SHP77 treated with DMSO at 0.1 percent for 48 hours (cell line): ENCODE data around the gene PPP2R3C.
"Not testable (repeated sequence)": the region's sequence is repeated elsewhere in the genome, so short reads cannot be mapped to it uniquely, and the experiment has no call there.

Experiments
- DNase-seq: peaks from one replicate; lab custom pipeline; 2025; lab: John Stamatoyannopoulos, UW

Gene PPP2R3C

DNA sequence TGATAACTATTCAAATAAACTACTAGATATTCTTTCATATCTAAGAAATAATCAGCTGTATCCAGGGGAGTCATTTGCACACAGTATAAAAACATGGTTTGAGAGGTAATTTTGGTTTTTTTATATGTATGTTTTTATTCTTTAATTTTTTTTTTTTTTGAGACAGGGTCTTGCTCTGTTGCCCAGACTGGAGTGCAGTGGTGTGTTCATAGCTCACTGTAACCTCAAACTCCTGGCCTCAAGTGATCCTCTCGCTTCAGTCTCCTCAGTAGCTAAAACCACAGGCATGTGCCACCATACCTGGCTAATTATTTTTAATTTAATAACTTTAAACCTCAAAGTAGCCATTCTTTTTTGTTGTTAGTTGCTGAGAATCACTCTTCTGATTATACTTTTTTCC, 2.3 kb upstream of the PPP2R3C start:
- no peak for DNase-seq

DNA sequence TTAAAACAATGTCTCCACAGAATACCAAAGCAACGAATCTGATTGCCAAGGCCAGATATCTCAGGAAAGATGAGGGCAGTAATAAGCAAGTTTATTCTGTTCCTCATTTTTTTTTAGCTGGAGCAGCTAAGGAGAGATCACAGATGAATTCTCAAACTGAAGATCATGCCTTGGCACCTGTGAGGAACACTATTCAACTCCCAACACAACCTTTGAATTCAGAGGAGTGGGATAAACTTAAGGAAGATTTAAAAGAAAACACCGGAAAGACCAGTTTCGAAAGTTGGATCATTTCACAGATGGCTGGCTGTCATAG, 1.6 kb upstream of the PPP2R3C start:
- DNase-seq: no peak

DNA sequence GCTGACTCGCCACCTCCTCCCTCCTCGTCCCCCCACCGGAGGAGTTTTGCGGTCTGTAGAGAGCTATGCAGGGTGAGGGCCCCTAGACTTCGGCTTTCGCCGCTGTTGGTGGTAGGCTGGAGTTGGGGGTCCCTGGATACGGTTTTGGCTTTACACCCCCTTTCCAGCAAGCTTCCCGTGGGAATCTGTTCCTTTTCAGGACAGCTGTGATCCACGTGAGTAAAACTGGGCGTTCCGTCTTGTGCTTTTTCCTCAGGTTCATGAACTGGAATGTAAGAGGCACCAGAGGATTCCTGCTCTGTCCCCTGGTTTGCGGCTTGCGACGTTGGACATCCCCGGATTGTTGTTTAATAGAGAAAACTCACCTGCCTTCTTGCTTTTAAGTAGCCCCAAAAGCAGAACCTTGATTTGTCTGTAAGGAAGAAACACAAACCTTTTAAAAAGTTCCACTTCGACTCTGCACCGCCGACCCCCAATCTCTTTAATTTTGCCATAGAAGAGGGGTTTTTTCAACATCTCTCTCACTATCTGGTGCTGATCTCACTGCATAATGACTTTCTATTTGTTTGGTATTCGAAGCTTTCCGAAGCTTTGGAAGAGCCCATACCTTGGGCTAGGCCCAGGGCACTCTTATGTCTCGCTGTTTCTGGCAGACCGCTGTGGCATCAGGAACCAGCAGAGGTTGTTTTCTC, 1.1 kb upstream of the PPP2R3C start:
- peak; percentile 7 for DNase-seq

DNA sequence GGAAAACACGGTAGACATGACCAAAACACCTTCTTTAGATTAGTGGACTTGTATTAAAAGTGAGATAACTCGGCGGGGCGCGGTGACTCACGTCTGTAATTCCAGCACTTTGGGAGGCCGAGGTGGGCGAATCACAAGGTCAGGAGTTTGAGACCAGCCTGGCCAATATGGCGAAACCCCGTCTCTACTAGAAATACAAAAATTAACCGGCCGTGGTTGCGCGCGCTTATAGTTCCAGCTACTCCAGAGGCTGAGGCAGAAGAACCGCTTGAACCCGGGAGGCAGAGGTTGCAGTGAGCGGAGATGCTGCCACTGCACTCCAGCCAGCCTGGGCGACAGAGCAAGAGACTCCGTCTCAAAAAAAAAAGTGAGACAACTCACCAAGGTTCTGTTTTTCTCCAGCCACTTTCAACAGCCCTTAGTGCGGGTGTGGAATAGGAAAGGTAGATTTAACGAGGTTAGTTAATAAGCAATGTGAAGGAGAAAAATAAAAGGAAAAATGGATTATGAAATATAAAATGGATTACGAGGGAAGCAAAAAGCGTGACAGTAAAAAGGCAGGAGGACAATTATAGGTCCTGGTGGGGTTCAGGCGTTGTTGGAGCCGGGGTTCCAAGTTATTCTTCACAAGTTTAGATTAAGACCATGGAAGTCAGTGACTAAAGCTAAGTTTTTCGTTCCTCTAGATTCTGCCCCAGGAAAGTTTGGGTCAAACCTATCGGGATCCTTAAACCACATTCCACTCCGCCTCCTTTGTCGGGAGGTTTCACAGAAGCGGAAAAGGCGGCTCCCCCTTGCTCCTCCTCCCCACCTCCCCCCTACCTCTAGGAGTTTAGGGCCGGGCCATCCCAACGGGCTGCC, 534 bp downstream of the PPP2R3C start:
- DNase-seq: peak; percentile 35

DNA sequence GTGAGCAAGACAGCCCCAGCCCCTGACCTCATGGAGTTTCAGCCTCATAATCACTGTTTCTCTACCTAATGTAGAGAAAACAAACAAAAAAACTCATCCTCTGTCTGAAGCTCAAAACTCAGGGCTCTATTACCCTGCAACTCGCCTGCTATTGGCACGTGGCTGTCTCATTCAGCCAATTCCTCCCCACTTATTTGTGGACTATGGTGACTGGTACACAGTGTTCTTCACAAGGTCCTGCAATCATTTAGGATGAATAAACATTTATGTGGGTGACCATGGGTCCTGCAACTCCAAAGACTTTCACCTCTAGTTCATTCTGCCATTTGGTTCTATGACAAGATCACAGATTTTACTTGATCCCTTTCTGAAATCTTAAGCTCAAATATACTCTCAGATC, 4.7 kb downstream of the PPP2R3C start:
- no peak for DNase-seq

DNA sequence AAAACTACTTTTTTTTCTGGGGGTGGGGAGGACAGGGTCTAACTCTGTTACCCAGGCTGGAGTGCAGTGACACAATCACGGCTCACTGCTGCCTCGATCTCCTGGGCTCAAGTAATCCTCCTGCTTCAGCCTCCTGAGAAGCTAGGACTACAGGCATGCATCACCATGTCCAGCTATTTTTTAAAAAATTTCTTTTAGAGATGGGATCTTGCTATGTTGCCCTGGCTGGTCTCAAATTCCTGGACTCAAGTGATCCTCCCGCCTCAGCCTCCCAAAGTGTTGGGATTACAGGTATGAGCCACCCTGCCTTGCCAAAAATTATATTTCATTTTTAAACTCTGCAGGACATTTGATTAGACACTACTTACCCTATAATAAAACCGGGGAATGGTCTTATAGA, 5.5 kb downstream of the PPP2R3C start:
- no peak for DNase-seq

DNA sequence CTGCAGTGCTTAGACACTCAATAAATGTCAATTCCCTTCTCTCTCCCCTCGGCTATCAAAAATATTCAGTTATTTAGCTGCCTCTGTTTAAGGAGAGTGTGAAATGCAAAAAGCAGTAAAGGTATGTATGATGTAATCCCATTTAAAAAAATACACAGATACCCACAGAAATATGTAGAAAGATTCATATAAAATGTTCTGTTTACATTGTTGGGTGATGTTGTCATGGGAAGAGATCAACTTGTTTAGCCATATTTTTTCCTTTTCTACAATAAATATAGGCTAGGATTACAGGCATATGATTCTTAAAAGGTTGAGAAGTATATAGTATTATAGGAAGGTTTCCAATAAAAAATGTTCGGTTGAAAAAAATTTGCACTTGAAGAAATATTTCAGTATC, 7.8 kb downstream of the PPP2R3C start:
- no peak for DNase-seq

DNA sequence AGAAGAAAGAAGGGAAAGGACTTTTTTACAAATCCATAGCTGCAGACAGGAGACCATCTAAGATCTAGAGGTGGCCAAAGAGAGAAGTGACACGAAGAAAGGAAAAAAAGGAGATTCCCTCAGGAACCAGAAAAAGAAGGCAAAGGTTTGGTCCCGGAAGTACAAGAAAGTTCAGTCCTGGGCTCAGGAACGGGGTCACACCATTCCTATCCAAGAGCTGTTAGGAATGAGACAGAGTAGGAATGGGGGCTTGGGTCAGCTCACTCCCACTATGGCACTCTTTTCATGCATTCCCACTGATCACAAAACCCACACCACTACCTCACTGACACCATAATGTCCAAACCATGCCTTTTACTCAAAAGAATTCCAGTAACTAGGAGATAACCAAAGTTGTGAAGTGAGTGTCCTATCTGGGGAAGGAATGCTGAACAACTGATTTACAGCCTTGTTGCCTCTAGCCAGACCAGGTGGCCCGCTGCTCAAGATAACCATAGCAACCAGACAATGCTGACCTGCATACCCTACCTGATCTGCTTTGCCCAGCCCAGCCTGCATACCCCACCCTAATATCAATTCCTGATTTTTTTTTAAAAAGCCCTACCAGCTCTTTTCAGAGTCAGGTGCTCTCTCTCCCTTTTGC, 8.4 kb downstream of the PPP2R3C start:
- no peak for DNase-seq

DNA sequence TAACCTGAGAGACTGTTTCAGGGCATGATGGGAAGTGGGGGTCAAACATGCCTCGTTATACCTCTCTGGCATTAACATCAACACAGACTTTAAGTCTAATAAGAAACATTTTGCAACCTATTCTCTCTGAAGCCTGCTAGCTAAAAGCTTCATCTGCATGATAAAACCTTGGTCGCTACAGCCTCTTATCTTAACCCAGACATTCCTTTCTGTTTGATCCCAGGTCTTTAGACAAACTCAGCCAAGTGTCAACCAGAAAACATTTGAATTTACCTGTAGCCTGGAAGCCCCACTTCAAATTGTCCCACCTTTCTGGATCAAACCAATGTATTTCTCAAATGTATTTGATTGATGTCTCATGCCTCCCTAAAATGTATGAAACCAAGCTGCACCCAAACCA, 9.1 kb downstream of the PPP2R3C start:
- DNase-seq: no peak

DNA sequence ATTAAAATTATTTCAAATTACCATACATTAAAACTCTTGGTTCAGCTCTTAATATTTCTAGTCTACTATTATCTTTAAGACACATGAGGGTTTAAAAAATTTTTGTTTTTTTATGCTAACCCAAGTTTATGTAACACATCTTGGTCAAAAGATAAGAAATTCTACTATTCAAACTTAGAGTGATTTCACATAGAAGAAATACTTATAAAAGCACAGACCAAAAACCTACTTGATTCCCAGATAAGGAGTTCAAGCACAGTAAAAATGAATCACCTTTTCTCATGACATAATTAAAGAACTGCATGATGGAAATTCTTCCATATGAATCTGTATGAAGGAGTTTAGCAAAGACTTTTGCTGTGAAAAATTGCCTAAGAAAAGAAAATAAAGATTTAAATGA, 13.9 kb downstream of the PPP2R3C start:
- no peak for DNase-seq

DNA sequence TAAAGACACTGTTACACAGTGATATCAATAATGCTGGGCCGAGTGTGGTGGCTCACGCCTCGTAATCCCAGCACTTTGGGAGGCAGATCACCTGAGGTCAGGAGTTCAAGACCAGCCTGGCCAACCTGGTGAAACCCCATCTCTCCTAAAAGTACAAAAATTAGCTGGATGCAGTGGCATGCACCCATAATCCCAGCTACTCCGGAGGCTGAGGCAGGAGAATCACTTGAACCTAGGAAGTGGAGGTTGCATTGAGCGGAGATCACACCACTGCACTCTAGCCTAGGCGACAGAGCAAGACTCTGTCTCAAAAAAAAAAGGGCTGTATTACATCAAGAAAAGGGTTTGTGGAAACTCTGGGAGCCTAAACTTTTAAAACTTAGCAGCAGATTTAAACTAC, 27.1 kb downstream of the PPP2R3C start:
- not testable (repeated sequence) for DNase-seq

DNA sequence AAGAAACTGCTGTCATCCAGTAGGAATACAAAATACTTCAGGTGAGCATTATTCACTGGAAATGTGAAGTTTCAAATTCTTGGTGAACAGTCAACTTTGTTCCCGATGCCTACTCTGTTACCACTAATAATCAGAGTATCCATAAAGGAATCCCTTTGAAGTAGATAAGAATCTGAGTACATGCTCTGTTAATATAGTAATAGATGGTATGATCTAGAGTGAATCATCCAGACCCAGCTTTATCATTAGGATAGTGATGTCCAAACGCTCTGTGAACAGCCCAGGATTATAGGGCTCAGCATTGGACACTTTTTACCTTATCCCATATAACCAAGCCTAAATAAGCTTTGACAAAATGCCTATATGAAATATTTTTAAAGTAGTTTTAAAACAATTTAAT, 33.3 kb downstream of the PPP2R3C start:
- no peak for DNase-seq

DNA sequence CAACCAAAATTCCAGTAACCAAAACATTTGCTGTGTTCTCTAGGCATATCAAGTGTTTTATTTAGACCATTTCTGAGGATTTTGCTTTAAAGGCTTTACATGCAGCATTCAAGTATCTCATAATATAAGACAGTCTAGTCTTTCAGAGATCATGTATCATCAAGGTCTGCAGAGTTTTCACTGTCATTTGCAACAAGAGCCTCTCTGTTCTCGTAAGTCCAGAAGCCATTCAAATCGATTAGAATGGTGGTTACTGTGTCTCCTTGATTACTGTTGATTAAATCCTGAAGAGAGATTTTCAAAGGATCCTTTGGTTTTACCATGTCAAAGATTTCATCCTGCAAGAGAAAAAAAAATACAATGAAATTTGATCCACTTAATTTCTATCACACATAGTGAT, 36.3 kb downstream of the PPP2R3C start:
- DNase-seq: no peak

DNA sequence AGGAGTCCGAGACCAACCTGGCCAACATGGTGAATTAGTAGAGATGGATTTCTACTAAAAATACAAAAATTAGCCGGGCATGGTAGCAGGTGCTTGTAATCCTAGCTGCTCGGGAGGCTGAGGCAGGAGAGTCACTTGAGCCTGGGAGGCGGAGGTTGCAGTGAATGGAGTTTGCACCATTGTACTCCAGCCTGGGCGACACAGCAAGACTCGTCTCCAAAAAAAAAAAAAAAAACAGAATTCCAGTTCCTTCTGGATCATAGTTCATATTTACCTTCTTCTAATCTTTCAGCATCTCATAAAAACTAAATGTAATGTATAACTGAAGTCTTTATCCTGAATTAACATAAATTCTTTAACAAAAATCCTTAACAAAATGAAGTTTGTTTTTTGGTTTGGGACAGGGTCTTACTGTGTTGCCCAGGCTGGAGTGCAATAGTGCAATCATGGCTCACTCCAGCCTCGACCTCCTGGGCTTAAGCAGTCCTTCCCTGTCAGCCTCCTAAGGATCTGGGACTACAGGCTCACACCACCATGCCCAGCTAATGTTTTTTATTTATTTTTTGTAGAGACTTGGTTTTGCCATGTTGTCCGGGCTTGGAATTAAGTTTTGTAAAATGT, 38.1 kb downstream of the PPP2R3C start:
- no peak for DNase-seq

DNA sequence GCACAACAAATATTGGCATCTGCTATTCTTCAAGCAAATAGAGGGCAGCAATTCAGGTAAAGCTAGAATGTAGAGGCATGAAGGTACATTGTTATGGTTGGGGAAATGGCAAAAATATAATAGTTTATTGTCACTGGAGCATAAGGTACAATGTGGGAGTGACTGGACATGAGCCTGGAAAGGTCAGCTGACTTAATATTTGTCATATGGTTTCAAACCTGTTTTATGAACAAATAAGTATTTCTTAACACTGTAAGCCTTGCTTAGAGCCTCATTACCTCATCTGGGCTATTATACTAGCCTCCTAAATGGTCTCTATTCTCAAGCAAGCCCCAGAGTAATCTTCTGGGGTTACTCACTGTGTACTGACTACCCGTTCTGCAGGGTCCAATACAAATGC, 42.0 kb downstream of the PPP2R3C start:
- no peak for DNase-seq

DNA sequence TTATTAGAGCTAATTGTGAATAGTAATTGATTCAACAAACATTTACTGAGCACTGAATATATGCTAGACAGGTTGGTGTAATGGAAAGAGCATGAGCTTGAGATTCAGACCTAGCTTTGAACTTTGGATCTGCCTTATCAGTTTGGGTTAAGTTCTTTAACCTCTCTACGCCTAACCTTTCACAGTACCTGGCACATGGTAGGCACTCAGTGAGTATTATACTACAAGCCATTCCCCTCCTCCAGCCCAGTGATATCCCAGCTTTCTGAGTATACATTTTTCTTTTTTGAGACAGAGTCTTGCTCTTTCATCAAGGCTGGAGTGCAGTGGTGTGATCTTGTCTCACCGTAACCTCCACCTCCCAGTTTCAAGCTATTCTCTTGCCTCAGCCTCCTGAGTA, 43.7 kb downstream of the PPP2R3C start:
- no peak for DNase-seq

DNA sequence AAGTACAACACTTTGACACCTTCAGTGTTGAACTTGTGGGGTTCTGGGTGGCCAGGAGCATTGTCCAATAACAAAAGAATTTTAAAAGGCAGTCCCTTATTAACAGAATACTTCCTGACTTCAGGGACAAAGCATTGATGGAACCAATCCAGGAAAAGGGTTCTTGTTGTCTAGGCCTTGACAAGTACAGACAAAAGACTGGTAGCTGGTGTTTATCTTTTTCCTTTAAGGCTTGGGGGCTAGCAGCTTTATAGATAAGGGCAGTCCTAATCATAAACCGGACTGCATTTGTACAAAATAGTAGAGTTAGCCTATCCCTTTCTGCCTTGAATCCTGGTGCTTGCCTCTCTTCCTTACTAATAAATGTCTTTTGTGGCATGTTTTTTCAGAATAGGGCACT, 48.3 kb downstream of the PPP2R3C start:
- DNase-seq: no peak

DNA sequence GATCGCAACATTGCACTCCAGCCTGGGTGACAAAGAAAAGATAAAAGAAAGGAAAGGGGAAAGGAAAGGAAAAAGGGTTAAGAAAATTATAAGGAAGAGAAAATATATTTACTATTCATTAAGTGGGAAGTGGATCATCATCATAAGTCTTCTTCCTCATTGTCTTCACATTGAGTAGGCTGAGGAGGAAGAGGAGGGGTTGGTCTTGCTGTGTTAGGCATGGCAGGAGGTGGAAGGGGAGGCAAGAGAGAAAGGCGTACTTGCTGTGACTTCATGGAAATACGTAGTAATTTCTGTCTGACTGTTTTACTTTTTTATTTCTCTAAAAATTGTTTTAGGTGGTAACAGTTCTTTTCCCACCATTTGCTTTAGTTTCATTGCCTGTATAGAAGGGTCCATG, 49.6 kb downstream of the PPP2R3C start:
- DNase-seq: no peak

DNA sequence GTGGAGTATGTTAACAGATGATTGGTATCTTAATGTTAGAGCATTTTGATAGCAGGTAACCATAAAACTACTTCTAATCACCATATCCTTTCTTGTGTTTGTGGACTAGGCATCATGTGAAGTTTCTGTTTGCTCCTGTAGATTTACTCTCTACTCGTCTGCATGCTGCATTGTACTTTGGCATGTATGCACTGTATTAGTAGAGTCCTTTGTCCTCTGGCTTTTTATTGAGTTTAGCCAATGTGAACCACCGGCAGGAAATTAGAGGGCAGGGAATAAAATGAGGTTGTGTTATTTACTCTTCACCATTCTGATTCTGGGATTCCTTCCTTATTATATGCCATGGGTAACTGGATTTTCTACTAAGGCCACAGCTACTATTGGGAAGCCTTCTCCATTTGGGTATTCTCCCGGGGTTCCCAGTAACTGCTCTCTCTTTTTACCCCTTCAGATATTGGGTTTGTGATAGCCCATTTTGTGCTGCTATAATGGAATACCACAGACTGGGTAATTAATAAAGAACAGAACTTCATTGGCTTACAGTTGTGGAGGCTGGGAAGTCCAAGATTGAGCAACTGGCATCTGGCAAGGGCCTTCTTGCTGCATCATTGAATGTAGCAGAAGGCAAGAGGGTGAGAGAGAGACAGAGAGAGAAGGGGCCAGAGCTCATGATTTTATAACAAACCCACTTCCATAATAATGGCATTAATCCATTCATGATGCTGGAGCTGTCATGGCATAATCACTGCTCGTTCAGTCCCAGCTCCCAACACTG, 53.4 kb downstream of the PPP2R3C start:
- no peak for DNase-seq

DNA sequence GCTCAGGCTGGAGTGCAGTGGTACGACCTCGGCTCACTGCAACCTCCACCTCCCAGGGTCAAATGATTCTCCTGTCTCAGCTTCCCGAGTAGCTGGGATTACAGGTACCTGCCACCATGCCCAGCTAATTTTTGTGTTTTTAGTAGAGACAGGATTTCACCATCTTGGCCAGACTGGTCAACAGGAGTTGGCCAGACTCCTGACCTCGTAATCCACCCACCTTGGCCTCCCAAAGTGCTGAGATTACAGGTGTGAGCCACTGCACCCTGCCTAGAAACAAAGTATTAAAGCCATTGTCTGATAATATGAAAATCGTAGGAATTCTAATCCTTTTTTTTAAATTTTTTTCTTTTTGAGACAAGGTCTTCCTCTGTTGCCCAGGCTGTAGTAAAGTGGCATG, 56.1 kb downstream of the PPP2R3C start:
- DNase-seq: not testable (repeated sequence)

DNA sequence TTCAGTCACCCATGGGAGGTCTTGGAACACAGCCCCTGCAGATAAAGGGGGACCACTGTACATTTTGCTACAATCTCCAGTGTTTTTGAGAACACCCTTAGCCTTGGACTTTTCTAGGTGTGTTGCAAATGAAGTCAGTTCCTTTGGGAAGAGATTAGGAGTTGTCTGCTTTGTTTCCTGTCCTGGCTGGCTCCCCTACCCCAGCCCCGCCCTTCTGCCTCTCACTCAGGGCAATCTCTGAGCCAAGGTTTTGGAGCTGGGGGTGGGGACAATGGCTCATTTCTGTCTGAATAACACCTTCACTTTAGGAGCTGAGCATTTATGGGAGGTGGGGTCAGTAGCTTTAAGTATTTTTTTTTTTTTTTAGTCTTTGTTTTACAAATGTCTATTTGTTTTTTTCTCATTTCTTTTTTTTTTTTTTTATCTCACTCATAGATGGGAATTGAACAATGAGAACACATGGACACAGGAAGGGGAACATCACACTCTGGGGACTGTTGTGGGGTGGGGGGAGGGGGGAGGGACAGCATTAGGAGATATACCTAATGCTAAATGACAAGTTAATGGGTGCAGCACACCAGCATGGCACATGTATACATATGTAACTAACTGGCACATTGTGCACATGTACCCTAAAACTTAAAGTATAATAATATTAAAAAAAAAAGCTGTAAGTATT, 60.5 kb downstream of the PPP2R3C start:
- not testable (repeated sequence) for DNase-seq

DNA sequence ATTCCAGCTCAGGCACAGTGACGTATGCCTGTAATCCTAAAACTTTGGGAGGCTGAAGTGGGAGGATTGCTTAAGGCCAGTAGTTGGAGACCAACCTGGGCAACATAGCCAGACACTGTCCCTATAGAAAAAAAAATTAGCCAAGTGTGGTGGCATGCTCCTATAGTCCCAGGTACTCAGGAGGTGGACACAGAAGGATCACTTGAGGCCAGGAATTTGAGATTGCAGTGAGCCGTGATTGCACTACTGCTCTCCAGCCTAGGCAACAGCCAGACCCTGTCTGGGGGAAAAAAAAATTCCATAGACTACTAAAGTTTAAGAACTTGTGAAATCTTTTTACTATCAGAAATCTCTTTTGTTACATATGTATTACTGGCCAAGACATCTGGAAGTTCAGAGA, 69.2 kb downstream of the PPP2R3C start:
- DNase-seq: no peak
